ENCODE measurements around the gene ZNF821. TPM values are rescaled to one million over a fixed set of nuclear protein-coding genes. Genes with fewer than 3 reads are reported as not detected.
"Not testable (repeated sequence)": the region's sequence is repeated elsewhere in the genome, so short reads cannot be mapped to it uniquely, and the experiment has no call there.

Gene ZNF821
- polyA plus RNA-seq, 1 donor (not counting 4 experiments of a cell fraction or from before 2014, with no cell fraction given): 2.9 TPM

DNA sequence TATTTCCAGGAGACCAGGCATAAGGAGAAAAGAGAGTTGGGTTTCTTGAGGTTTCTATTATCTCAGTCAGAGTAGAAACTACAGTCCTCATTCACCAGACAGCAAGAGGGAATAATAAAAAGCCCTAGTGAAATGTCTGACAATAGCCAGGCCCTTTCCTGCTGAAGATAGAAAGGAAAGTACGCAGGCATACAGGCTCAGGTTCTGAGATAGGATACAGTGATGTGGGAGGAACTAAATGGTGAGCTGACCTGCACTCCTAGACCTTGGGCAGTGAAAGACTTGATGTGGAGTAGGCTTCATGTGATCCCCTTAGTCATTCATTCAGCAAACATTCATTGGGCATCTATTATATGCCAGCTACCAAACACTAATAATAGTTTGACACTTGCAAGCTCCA lies 14.9 kb downstream of the ZNF821 start:
- FAIRE-seq (no peak), DNase-seq (ENCODE audit: low read depth, low spot score) (no peak)
- no peak overlapping the region for H2AFZ ChIP-seq (ENCODE audit: control insufficient read depth, low read length)
- no peak overlapping the region for H3K4me2 ChIP-seq (ENCODE audit: control insufficient read depth, extremely low read depth, insufficient read depth, low read depth, low read length)
- H3K4me1 ChIP-seq (ENCODE audit: control insufficient read depth, extremely low read depth, insufficient read depth, low read length): no peaks in the 10 kb centered on the region
- no peaks in the 10 kb centered on the region for H3K27me3 ChIP-seq (ENCODE audit: control insufficient read depth, extremely low read depth, insufficient read depth, low read length)
- H3K79me2 ChIP-seq (ENCODE audit: control insufficient read depth, insufficient read depth, low read length): no peaks in the 10 kb centered on the region
- H3K9me1 ChIP-seq (ENCODE audit: control insufficient read depth, extremely low read depth, insufficient read depth, low read length): no peaks in the 10 kb centered on the region
- H3K27ac ChIP-seq (ENCODE audit: control insufficient read depth, insufficient read depth, low read length): no peak overlapping the region
- dilution Hi-C loops (cut with MboI; ENCODE audit: extremely low pct_ligation_motif_present, low sequenced_read_pairs): no loop called here
- no peaks in the 10 kb centered on the region for H4K20me1 ChIP-seq (ENCODE audit: control insufficient read depth, extremely low read depth, insufficient read depth, low read length)
- no peaks in the 10 kb centered on the region for H3K9me3 ChIP-seq (ENCODE audit: control insufficient read depth, low read depth, low read length)
- no peak overlapping the region for H3K9ac ChIP-seq (ENCODE audit: control insufficient read depth, extremely low read depth, insufficient read depth, low read length)
- H3K4me3 ChIP-seq (ENCODE audit: control insufficient read depth in 2 of 3, extremely low read depth in 1 of 3, insufficient read depth in 2 of 3, low read depth in 1 of 3, low read length in 3 of 3): no peak overlapping the region
- peaks cover 0 to 4% of the 10 kb centered on the region in 2 experiments for H3K36me3 ChIP-seq (ENCODE audit: control insufficient read depth in 2 of 2, extremely low read depth in 1 of 2, insufficient read depth in 2 of 2, low read length in 2 of 2)
- TF ChIP-seq EZH2 (IDR thresholded peaks at IDR 0.05; ENCODE audit: low read length): no peak
- TF ChIP-seq, protein P1, sequence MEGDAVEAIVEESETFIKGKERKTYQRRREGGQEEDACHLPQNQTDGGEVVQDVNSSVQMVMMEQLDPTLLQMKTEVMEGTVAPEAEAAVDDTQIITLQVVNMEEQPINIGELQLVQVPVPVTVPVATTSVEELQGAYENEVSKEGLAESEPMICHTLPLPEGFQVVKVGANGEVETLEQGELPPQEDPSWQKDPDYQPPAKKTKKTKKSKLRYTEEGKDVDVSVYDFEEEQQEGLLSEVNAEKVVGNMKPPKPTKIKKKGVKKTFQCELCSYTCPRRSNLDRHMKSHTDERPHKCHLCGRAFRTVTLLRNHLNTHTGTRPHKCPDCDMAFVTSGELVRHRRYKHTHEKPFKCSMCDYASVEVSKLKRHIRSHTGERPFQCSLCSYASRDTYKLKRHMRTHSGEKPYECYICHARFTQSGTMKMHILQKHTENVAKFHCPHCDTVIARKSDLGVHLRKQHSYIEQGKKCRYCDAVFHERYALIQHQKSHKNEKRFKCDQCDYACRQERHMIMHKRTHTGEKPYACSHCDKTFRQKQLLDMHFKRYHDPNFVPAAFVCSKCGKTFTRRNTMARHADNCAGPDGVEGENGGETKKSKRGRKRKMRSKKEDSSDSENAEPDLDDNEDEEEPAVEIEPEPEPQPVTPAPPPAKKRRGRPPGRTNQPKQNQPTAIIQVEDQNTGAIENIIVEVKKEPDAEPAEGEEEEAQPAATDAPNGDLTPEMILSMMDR (optimal IDR thresholded peaks at IDR 0.05 in 1 of 3, IDR thresholded peaks at IDR 0.05 in 1 of 3, conservative IDR thresholded peaks at IDR 0.05 in 1 of 3; ENCODE audit: extremely low read depth in 1 of 3, insufficient read depth in 2 of 3, low read length in 3 of 3): no peak

DNA sequence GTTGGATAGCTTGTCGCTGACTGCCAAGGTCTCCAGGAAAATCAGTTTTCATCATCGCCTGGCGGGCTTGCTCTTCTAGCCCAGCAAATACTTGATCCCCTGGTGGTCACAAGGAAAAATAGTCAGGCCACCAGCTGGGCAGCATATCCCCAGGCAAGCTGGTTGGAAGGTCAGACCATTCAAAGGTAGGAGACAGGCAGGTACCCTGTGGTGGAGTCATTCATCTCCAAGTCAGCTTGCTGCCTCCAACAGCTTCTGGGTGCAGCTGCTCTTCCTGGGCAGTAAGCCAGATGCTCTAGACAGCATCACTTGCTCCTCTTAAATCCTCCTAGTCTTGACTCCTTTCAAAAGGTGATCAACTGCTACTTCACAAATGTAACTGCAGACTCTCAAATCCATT lies 16.0 kb downstream of the ZNF821 start:
- Histone ChIP-seq H3K79me2 (ENCODE audit: control insufficient read depth, insufficient read depth, low read length) (no peaks in the 10 kb centered on the region), H3K4me3 (ENCODE audit: control insufficient read depth in 2 of 3, extremely low read depth in 1 of 3, insufficient read depth in 2 of 3, low read depth in 1 of 3, low read length in 3 of 3) (no peak overlapping the region), H3K9me3 (ENCODE audit: control insufficient read depth, low read depth, low read length) (no peaks in the 10 kb centered on the region), H3K4me2 (ENCODE audit: control insufficient read depth, extremely low read depth, insufficient read depth, low read depth, low read length) (no peak overlapping the region), H3K36me3 (ENCODE audit: control insufficient read depth in 2 of 2, extremely low read depth in 1 of 2, insufficient read depth in 2 of 2, low read length in 2 of 2) (peaks cover 0 to 4% of the 10 kb centered on the region in 2 experiments), H3K9me1 (ENCODE audit: control insufficient read depth, extremely low read depth, insufficient read depth, low read length) (no peaks in the 10 kb centered on the region), H3K27me3 (ENCODE audit: control insufficient read depth, extremely low read depth, insufficient read depth, low read length) (no peaks in the 10 kb centered on the region), H3K4me1 (ENCODE audit: control insufficient read depth, extremely low read depth, insufficient read depth, low read length) (no peaks in the 10 kb centered on the region), H3K27ac (ENCODE audit: control insufficient read depth, insufficient read depth, low read length) (no peak overlapping the region), H3K9ac (ENCODE audit: control insufficient read depth, extremely low read depth, insufficient read depth, low read length) (no peak overlapping the region), H2AFZ (ENCODE audit: control insufficient read depth, low read length) (no peak overlapping the region), H4K20me1 (ENCODE audit: control insufficient read depth, extremely low read depth, insufficient read depth, low read length) (no peaks in the 10 kb centered on the region)
- no peak for FAIRE-seq
- no peak for DNase-seq (ENCODE audit: low read depth, low spot score)
- TF ChIP-seq EZH2 (IDR thresholded peaks at IDR 0.05; ENCODE audit: low read length): no peak
- TF ChIP-seq, protein P1 (optimal IDR thresholded peaks at IDR 0.05 in 1 of 3, IDR thresholded peaks at IDR 0.05 in 1 of 3, conservative IDR thresholded peaks at IDR 0.05 in 1 of 3; ENCODE audit: extremely low read depth in 1 of 3, insufficient read depth in 2 of 3, low read length in 3 of 3): no peak
- dilution Hi-C loops (cut with MboI; ENCODE audit: extremely low pct_ligation_motif_present, low sequenced_read_pairs): no loop called here

DNA sequence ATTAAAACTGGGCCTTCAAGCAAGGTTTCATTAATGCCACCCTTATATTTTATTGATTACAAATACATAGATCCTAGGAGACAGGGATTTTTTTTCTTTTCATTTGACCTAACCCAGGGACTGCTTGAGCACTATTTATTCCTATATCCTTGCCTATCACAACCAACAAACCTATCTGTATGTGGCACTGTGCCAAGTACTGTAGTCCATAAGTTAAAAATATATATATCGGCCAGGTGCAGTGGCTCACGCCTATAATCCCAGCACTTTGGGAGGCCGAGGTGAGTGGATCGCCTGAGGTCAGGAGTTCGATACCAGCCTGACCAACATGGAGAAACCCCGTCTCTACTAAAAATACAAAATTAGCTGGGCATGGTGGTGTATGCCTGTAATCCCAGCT lies 16.8 kb downstream of the ZNF821 start:
- H3K36me3 ChIP-seq (ENCODE audit: control insufficient read depth in 2 of 2, extremely low read depth in 1 of 2, insufficient read depth in 2 of 2, low read length in 2 of 2); H3K4me2 ChIP-seq (ENCODE audit: control insufficient read depth, extremely low read depth, insufficient read depth, low read depth, low read length); DNase-seq (ENCODE audit: low read depth, low spot score); H3K4me1 ChIP-seq (ENCODE audit: control insufficient read depth, extremely low read depth, insufficient read depth, low read length); H3K79me2 ChIP-seq (ENCODE audit: control insufficient read depth, insufficient read depth, low read length); H3K9ac ChIP-seq (ENCODE audit: control insufficient read depth, extremely low read depth, insufficient read depth, low read length); H2AFZ ChIP-seq (ENCODE audit: control insufficient read depth, low read length); H3K4me3 ChIP-seq (ENCODE audit: control insufficient read depth in 2 of 3, extremely low read depth in 1 of 3, insufficient read depth in 2 of 3, low read depth in 1 of 3, low read length in 3 of 3); H3K27ac ChIP-seq (ENCODE audit: control insufficient read depth, insufficient read depth, low read length); H4K20me1 ChIP-seq (ENCODE audit: control insufficient read depth, extremely low read depth, insufficient read depth, low read length); H3K9me1 ChIP-seq (ENCODE audit: control insufficient read depth, extremely low read depth, insufficient read depth, low read length); dilution Hi-C loops (cut with MboI; ENCODE audit: extremely low pct_ligation_motif_present, low sequenced_read_pairs); H3K9me3 ChIP-seq (ENCODE audit: control insufficient read depth, low read depth, low read length); FAIRE-seq; H3K27me3 ChIP-seq (ENCODE audit: control insufficient read depth, extremely low read depth, insufficient read depth, low read length): not testable (repeated sequence)
